Inflammatory macrophage (primary cell): ENCODE results near the gene SP100.
"Not testable (repeated sequence)": the region's sequence is repeated elsewhere in the genome, so short reads cannot be mapped to it uniquely, and the experiment has no call there.

Experiments
- DNase-seq, 2 donors: peaks; one replicate each; pipeline ENCODE4 v3.0.0-alpha.2; 2020 to 2022

The SP100 gene

DNA sequence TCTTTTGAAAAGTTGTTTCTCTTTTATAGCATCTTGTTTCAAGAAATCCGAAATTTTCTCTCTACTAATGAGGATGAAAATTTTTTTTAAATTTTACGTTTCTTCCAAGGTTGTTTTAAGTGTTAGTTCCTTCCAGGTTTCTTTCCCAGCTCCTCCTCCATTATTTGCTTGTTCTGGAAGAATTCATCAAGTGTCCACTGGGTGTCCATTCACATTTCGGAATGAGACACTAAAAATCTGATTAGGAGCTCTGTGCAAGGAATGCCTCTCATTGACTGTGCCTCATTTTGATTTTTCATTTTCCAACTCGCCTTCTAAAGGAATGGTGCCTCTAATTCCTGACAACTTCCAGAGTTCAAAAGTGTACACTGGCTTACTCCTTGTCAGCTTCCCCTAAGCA lies 6.1 kb downstream of the SP100 start:
- DNase-seq = no peak

DNA sequence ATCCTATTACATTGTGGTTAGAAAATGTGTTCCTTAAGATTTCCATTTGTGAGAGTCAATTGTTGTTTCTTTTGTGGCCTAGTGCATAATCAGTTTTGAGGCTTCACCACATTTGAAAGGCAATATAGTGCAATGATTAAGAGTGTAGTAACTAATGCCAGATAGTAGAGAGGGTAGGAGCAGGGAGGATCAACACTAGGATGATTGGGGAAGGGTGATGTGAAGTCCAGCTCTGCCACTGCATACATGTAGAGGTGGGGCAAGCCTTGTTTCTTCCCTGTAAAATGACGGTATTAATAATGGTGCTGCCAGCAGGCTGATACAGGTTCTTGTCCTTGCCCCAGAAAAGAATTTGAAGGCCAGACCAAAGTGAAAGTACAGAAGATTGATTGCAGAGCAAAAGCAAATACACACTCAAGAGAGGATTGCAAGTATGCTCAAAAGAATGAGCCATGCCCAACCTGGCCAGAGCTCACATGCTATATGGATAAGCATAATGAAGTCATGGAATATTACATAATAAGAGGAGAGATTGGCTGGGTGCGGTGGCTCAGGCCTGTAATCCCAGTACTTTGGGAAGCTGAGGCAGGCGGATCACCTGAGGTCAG lies 8.0 kb downstream of the SP100 start:
- DNase-seq = no peak

DNA sequence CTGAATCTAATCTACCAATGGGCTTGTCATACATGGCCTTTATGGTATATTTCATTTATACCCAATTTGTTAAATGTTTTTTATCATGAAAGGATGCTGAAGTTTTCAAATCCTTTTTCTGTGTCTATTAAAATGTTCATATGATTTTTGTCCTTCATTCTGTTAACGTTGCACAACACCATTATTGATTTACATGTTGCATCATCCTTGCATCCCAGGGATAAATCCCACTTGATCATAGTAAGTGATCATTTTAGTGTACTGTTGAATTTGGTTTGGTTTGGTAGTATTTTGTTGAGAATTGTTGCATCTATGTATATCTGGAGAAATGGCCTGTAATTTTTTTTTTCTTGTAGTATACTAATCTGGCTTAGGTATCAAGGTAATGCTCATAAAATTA lies 9.4 kb downstream of the SP100 start:
- DNase-seq = no peak

DNA sequence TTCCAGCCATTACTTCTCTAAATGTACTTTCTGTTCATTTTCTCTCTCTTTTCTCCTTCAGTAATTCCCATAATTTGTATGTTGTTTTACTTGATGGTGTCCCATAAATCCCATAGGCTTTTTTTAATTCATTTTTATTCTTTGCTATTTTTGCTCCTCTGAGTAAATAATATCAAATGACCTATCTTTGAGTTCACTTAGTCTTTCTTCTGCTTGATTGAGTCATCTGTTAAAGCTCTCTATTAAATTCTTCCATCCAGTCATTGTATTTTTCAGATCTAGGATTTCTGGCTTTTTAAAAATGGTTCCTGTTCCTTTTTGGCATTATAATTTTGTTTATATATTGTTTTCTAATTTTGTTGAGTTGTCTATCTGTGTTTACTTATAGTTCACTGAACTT lies 13.5 kb downstream of the SP100 start:
- DNase-seq = no peak

DNA sequence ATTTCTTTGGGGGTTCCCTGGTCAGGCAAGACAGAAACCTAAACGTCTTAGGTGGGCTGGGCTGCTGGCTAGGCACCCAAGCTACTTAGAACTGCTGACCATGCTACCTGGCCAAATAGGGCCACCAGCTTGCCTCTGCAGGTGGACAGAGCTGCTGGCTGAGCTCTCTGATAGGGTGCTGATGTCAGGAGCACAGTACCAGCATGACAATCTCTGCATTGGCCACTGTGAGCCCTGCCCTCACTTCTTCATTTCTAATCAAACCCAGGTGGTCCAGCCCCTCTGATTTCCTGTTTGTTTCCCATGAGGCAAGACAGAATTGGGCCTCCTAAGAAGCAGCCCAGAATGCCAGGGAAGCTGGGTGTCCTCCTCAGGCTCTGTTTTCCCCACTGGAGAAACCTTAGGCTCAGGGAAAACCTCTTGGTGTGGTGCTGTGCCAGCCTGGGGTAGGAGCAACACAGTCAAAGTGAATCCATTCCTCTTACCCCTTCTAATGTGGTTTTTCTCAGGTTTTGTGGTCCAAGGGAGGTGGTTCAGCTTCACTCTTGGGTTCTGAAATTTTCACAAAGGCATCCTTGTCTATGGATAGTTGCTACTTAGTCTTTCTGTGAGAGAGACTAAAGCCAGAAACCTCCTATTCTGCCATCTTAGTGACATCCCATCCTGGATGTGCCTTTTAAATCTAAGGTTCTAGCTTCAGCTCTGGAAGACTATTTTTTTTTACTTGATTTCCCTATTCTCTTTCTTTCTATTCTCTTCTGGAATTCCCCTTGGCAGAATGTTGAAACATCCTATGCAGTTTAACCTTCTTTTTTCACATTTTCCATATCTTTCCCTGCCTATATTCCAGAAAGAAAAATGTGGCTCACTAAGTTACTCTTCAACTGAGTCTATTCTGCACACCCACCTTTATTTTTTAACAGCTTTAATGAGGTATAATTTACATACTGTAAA lies 15.2 kb downstream of the SP100 start:
- no peak for DNase-seq

DNA sequence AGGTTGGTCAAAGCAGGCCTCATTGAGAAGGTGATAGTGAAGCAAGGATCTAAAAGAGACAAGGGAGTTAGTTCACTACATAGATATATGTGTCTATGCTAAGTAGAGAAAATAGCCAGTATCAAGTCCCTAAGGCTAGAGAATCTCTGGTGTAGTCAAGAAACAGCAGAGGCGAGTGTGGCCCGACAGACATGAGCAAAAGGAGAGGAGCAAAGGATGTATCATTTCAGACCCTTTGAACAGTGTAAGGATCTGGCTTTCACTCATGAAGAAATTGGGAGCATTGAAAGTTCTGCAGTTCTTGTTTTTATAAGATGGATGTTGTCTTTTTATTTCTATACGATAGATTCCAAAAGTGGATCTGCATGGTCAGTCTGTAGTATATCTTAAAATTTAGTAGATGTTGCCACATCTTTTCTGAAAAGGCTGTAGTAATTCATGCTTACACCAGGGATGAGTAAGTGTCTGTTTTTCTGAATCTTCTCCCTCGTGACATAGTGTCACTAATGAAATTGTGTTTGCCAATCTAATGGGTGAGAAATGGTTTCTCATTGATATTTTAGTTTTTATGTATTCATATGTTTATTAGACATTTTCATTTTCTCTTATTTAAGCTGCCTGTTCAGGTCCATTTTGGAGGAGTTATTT lies 18.8 kb downstream of the SP100 start:
- DNase-seq = peak; percentile 66 to 84

DNA sequence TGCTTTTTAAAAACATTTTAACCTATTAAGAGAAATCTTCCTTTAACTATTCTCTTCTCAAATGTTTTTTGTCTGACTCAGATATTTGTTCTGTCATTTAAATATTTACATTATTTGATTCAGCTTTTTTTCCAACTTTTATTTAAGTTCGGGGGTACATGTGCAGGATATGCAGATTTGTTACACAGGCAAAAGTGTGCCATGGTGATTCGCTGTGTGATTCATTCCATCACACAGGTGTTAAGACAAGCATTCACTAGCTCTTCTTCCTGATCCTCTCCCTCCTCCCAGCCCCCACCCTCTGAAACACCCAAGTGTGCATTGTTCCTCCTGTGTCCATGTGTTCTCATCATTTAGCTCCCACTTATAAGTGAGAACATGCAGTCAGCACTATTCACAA lies 19.4 kb downstream of the SP100 start:
- DNase-seq = no peak

DNA sequence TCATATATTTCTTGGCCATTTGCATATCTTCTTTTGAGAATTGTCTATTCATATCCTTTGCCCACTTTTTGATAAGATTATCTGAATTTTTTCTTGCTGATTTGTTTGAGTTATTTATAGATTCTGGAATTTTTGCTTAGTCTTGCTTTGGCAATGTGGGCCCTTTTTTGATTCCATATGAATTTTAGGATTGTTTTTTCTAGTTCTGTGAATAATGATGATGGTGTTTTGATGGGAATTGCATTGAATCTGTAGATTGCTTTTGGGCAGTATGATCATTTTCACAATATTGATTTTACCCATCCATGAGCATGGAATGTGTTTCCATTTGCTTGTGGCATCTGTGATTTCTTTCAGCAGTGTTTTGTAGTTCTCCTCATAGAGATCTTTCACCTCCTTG lies 23.1 kb downstream of the SP100 start:
- not testable (repeated sequence) for DNase-seq

DNA sequence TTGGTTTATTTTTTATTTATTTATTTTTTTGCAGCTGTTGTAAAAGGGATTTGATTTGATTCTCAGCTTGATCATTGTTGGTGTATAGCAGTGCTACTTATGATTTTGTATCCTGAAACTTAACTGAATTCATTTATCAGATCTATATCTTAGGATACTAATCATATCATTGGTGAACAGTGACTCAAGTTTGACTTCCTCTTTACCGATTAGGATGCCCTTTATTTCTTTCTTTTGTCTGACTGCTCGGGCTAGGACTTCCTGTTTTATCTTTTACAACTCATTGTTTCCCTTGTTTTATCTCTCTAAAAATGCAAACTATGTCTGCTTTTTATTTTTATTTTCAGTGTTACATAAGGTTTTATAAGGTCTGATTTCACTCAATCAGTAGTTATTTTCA lies 23.6 kb downstream of the SP100 start:
- peak; percentile 18 to 56 for DNase-seq

DNA sequence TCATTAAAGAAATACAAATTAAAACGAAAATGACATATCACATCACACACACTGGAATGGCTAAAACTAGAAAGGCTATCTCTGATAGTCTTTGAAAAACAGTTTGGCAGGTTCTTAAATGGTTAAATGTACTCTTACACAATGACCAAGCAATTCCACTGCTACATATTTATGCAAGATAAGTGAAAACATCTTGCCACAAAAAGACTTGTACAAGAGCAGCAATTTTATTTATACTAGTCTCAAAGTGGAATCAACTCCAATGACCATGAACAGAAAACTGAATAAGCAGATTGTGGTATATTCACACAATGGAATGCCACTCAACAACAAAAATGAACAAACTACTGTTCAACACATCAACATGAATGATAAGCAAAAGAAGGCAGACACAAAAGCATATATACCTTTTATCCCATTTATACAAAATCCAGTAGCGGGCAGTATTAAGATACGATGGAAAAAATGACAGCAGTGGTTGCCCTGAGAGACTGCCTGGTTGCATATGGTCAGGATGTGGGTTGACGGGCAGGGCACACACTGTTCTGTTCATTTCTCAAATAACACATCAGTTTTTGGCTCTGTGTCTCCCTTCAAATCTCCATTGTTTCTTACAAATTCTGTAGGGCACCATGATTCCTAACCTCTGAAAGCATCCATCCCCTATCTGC lies 25.4 kb downstream of the SP100 start:
- no peak for DNase-seq

DNA sequence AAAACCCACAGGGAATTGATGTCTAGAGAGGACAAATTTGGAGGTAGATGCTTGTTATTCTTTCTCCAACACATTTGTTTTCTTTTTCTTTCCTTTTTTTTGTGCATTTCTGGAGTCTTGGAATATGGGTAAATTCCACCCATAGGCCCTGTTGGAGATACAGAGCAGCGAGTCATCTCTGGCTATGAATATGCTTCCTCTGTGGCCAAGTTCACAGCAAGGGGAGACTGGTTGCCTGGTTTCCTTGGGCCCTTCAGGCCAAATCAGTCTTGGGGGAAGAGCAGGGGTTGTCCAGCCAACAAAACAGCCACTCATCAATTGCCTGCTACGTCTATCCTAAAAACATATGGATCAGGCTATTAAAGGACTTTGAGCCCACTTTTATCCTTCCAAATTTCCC lies 27.5 kb downstream of the SP100 start:
- DNase-seq = no peak

DNA sequence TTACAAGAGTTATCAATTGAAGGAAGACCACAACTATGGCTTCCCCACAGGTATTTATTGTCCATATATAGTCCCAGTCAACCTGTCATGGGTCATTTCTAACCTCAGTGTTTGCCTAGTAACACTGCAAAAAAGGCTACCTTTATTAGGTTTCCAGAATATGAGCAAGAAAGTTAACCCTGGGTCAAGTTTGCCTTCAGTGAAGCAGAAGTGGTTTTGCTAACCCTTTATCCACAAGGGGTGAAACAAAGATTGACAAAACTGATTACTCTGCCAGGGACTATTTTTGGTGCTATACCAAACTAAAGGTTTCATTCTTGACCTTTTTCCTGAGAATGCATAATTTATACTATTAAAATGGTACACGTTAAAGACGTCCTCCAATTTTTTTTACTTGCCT lies 28.8 kb downstream of the SP100 start:
- DNase-seq = no peak

DNA sequence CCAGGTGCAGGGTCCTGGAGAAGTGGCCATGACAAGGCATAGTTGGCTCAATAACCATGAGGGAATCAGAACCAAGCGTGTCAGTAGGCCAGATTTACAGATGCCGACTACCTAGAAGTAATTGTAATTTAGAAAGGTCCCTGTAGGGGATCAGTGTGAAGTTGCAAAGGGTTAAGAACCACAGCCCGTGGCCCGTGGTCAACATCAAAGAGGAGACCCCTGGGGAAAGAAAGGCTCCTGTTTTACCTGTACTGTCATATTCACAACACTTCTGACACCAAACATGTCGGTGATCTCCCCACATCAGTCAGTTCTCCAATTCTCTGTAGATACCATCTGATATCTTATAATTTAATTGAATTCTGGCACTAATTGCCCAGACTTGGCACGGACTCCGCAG lies 31.0 kb downstream of the SP100 start:
- DNase-seq = no peak

DNA sequence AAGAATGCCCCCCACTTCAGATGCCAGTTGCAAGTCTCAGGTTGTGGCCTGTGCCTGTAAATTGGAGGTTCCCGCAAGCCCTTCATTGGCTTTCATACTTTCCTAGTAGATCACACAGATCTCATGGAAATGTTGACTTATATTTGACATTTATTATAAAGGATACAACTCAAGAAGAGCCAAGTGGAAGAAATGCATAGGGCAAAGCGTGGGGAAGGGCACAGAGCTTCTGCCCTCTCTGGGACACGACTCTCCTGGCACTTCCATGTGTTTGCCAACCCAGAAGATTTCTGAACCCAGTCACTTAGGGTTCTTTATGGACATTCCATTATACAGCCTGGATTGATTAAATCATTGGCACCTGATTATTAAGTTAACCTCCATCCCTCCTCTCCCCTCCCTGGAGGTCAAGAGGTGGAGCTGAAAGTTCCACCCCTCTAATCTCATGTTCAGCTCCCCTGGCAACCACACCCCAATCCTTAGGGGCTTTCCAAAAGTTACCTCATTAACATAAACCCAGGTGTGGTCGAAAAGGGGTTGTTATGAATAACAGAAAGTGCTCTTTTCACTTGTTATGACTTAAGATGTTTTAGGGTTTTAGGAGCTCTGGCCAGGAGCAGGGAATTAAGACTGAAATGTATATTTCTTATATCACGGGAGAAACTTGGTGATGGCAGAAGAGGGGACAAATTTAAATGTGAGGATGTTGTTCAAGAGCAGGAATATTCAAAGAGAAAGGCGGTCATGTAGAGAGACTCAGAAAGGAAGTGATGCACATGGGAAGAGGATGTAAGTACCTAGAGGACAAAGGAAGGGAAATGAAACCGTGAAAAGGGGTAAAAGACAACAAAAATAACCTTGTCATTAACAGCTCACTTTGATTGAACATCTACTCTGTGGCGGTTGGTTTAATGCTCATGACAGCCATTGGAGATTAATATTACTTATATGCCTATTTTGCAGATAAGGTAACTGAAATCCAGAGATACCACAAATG lies 31.8 kb downstream of the SP100 start:
- no peak for DNase-seq

DNA sequence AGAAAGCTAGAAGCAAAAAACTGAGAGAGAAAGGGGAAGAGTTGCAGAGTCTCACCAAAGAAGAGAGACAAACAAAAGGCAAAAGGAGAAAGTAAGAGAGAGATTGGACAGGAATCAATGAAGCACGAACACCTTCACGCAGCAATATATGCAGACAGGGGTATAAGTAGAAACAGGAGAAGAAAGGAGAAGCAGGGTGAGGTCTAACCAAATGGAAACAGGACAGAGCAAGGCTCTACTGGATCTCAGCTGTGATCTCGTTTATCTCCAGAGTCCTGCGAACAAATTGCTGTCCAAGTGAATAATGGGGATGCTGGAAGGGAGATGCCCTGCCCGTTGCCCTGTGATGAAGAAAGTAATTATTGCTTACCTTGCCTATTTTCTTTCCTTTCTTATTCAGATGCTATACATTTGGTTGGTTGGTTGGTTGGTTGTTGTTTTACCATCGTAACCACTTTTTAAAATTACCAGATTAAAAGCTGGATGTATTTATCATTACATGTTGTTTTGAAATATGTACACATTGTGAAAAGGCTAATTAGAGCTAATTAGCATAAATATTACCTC lies 34.0 kb downstream of the SP100 start:
- DNase-seq = no peak

DNA sequence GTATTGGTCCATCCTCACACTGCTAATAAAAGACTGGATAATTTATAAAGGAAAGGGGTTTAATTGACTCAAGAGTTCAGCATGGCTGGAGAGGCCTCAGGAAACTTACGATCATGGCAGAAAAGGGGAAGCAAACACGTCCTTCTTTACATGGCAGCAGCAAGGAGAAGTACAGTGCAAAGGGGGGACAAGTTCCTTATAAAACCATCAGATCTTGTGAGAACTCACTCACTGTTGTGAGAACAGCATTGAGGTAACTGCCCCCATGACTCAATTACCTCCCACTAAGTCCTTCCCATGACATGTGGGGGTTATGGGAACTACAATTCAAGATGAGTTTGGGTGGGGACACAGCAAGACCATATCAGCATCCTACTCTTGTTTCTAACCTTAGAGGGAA lies 37.0 kb downstream of the SP100 start:
- DNase-seq = peak; percentile 63 to 67

DNA sequence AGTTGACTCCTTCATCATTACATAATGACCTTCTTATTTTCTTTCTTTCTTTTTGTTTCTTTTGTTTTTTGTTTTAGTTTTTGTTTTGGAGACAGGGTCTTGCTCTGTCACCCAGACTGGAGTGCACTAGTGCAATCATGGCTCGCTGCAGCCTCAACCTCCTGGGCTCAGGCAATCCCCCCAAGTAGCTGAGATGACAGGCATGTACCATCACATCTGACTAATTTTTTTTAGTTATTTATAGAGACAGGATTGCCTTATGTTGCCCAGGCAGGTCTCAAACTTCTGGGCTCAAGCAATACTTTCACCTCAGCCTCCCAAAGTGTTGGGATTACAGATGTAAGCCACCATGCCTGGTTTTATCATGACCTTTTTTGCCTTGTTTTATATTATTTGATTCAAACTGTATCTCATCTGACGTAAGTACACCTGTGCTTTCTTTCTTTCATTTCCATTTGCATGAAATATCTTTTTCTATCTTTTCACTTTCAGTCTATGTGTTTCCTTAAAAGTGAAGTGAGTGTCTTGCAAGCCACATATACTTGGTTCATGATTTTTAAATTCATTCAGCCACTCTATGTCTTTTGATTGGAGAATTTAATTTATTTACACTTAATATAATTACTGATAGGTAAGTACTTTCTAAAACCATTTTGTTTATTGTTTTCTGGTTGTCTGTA lies 39.1 kb downstream of the SP100 start:
- no peak for DNase-seq

DNA sequence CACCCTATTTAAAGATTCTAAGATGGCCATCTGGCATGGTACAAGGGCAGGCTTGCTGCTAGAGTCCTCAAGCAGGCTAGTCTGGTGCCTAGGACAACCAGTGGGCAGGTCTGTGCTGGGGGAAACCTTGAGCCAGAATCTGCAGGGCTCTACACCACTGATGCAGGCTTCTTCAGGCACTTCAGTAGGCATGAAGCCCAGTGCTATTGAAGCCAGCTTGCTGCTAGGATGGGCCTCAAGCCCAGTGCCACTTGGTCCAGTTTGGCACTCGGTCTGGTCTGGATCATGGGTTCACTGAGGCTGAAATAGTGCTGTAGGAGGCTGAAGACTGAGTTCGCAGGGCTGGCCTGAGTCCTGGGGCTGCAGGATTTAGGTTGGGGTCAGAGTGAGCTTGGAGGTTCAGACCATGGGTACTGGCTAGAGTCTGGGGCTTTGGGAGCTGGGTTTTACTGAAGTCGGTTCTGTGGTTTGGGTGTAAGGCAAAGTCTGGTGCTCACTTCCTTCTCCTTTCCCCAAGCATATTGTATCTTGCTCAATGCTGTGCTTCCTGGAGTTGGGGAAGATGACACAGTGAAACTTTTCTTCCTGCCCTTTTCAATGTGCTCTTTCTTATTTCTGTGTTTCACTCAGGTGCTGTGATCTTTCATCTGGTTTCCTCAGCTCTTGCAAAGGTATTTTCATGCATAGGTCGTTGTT lies 41.2 kb downstream of the SP100 start:
- DNase-seq = peak; percentile 72 to 88

DNA sequence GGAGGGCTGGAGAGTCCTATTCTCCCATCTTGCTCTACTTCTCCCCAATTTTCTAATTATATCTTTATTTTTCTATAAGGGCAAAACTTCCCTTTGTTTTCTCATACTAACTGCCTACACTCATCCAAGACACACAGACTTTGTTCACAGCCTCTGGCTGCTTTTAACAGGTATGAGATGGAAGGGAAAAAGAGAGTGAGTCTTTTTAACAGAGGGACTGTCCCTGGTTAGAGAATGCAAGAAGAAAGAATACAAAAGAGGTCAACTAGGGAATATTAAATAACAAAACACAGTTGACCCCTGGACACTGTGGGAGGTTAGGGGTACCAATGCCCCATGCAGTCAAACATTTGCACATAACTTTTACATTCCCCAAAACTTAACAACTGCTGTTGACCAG lies 41.8 kb downstream of the SP100 start:
- DNase-seq = no peak

DNA sequence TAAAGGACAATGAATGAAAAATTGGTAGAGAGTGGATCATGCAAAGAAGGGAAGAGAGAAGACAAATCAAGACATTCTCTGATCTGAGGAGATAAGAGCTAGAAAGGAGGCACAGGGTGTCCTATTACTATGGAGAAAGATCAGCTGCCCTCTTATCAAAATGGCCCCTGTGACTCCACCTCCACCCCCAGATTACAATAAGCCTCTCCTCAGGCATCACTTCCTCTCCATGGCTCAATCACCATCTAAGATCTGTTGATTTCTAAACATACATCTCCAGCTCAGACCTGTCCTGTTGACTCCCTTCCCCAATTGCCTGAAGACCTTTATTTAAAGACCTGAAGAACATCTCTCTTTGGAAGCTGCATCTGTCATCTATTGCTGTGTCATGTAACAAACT lies 43.2 kb downstream of the SP100 start:
- DNase-seq = peak; percentile 52 to 60
